HEK293T (cell line): Measurements from ENCODE around the gene LAIR2.

Experiments used
- CTCF ChIA-PET: fragments of 350-600 bp; formaldehyde crosslinking; extraction: SDS; loops from one replicate; lab custom pipeline; 2021; ENCODE audit warnings: antibody characterized with exemption, inconsistent platforms; lab: Yijun Ruan, JAX
- POLR2A ChIA-PET: fragments of 350-600 bp; formaldehyde crosslinking; extraction: SDS; loops from one replicate; lab custom pipeline; 2020; ENCODE audit warnings: antibody characterized with exemption, inconsistent platforms; lab: Yijun Ruan, JAX
- DNase-seq: peaks from one replicate; pipeline ENCODE4 v3.0.0; 2012; ENCODE audit warnings: mixed read lengths; ENCODE audit errors: extremely low spot score
- ARNT ChIP-seq: fragments of 450-650 bp; IDR thresholded peaks from 2 replicates; pipeline ENCODE4 v1.6.1; 2017; ENCODE audit warnings: mild to moderate bottlenecking
- BHLHE40 ChIP-seq: fragments of 450-650 bp; IDR thresholded peaks from 2 replicates; pipeline ENCODE4 v1.6.1; 2016; ENCODE audit warnings: mild to moderate bottlenecking, moderate library complexity, borderline replicate concordance
- CTBP1 ChIP-seq: fragments of 450-650 bp; IDR thresholded peaks from 2 replicates; pipeline ENCODE4 v1.6.1; 2016; ENCODE audit warnings: borderline replicate concordance
- ELF4 ChIP-seq: fragments of 450-650 bp; IDR thresholded peaks from 2 replicates; pipeline ENCODE4 v1.6.1; 2017; ENCODE audit warnings: antibody characterized with exemption
- FOXA1 ChIP-seq: fragments of 450-650 bp; IDR thresholded peaks from 2 replicates; pipeline ENCODE4 v1.6.1; 2016; ENCODE audit warnings: mild to moderate bottlenecking
- FOXK2 ChIP-seq: fragments of 450-650 bp; IDR thresholded peaks from 2 replicates; pipeline ENCODE4 v1.6.1; 2016; ENCODE audit warnings: mild to moderate bottlenecking
- FOXM1 ChIP-seq: fragments of 450-650 bp; IDR thresholded peaks from 2 replicates; pipeline ENCODE4 v1.6.1; 2017; ENCODE audit warnings: mild to moderate bottlenecking, borderline replicate concordance
- HDGF ChIP-seq: fragments of 450-650 bp; IDR thresholded peaks from 2 replicates; pipeline ENCODE4 v1.6.1; 2017; ENCODE audit warnings: antibody characterized with exemption, borderline replicate concordance
- L3MBTL2 ChIP-seq: fragments of 450-650 bp; conservative IDR thresholded peaks from 2 replicates; pipeline ENCODE4 v1.6.1; 2016; ENCODE audit warnings: mild to moderate bottlenecking
- LEF1 ChIP-seq: fragments of 450-650 bp; IDR thresholded peaks from 2 replicates; pipeline ENCODE4 v1.6.1; 2017; ENCODE audit warnings: mild to moderate bottlenecking, borderline replicate concordance
- NFRKB ChIP-seq: fragments of 450-650 bp; IDR thresholded peaks from 2 replicates; pipeline ENCODE4 v1.6.1; 2016; ENCODE audit warnings: mild to moderate bottlenecking, moderate library complexity
- PKNOX1 ChIP-seq: fragments of 450-650 bp; IDR thresholded peaks from 2 replicates; pipeline ENCODE4 v1.6.1; 2016
- SP1 ChIP-seq: fragments of 450-650 bp; IDR thresholded peaks from 2 replicates; pipeline ENCODE4 v1.6.1; 2017
- SUZ12 ChIP-seq: fragments of 450-650 bp; IDR thresholded peaks from 2 replicates; pipeline ENCODE4 v1.6.1; 2016; ENCODE audit warnings: mild to moderate bottlenecking
- TARDBP ChIP-seq: fragments of 450-650 bp; IDR thresholded peaks from 2 replicates; pipeline ENCODE4 v1.6.1; 2016
- ZNF384 ChIP-seq: fragments of 450-650 bp; IDR thresholded peaks from 2 replicates; pipeline ENCODE4 v1.6.1; 2016

Gene LAIR2

GRCh38 chr19:54470991-54471782 is 31.4 kb upstream of the LAIR2 start:
- POLR2A ChIA-PET, result no interaction called here
- no peak for DNase-seq
- TF ChIP-seq FOXK2 (no peak), LEF1 (no peak), SUZ12 (no peak), L3MBTL2 (no peak), PKNOX1 (no peak), FOXA1 (no peak), ARNT (no peak), ELF4 (no peak), CTBP1 (no peak), SP1 (no peak), FOXM1 (no peak), BHLHE40 (no peak)
- CTCF ChIA-PET, result no interaction called here

- no peak for DNase-seq
- CTCF ChIA-PET, result interaction anchor here (1.0 kb wide), 1 partner anchor 200 kb away, joined by 3 read pairs; no protein-coding TSS in a partner anchor
- no peak for TF ChIP-seq HDGF
- no peak for TF ChIP-seq LEF1
- TF ChIP-seq ELF4, result no peak
- no peak for TF ChIP-seq CTBP1
- TF ChIP-seq PKNOX1, result no peak
- no peak for TF ChIP-seq SP1
- no peak for TF ChIP-seq NFRKB
- TF ChIP-seq BHLHE40, result no peak
- TF ChIP-seq FOXK2, result no peak
- no peak for TF ChIP-seq FOXM1
- TF ChIP-seq ARNT, result no peak
- TF ChIP-seq TARDBP, result no peak
- TF ChIP-seq FOXA1, result no peak
- no peak for TF ChIP-seq ZNF384
- TF ChIP-seq SUZ12, result no peak
- no peak for TF ChIP-seq L3MBTL2
- POLR2A ChIA-PET, result interaction anchor here (0.8 to 1.2 kb wide), 3 partner anchors 10 to 24 kb away, joined by 3 to 10 read pairs (median 4); partner anchors contain the start of genes LENG8 and LENG9
These were observed 29.4 kb upstream of the LAIR2 start, which contains the start of gene CDC42EP5 for GRCh38 chr19:54473071-54473891. TSS of gene CDC42EP5 (minus strand) at chr19:54473296. CDS start at chr19:54465547, 7,749 bp downstream.

GRCh38 chr19:54473892-54474372 is 28.7 kb upstream of the LAIR2 start:
- DNase-seq, result no peak
- POLR2A ChIA-PET, result interaction anchor here (1.0 kb wide), 1 partner anchor 11 kb away, joined by 3 read pairs; no protein-coding TSS in a partner anchor
- CTCF ChIA-PET, result interaction anchor here (1.0 kb wide), 1 partner anchor 200 kb away, joined by 3 read pairs; no protein-coding TSS in a partner anchor
- no peak for TF ChIP-seq NFRKB

- POLR2A ChIA-PET, result no interaction called here
- CTCF ChIA-PET, result interaction anchor here (1.1 kb wide), 1 partner anchor 37 kb away, joined by 3 read pairs; no protein-coding TSS in a partner anchor
- TF ChIP-seq SP1 (no peak), ARNT (no peak), NFRKB (no peak), FOXM1 (no peak), HDGF (no peak), FOXA1 (no peak), ELF4 (no peak), BHLHE40 (no peak), TARDBP (no peak), L3MBTL2 (no peak), PKNOX1 (no peak), FOXK2 (no peak), CTBP1 (no peak), SUZ12 (no peak), ZNF384 (no peak), LEF1 (no peak)
- DNase-seq, result no peak
These were observed 26.9 kb upstream of the LAIR2 start for GRCh38 chr19:54475706-54476105.

GRCh38 chr19:54477650-54478049 is 25.0 kb upstream of the LAIR2 start:
- DNase-seq, result no peak
- ChIA-PET POLR2A (no interaction called here), CTCF (interaction anchor here (0.6 to 0.7 kb wide), 3 partner anchors 8 to 331 kb away, joined by 3 to 4 read pairs (median 3); no protein-coding TSS in a partner anchor)
- TF ChIP-seq PKNOX1 (no peak), ARNT (no peak), FOXM1 (no peak), FOXK2 (no peak)
